Muscle layer of colon (tissue), 2 donors: ENCODE data around the gene MAPK10.
"Not testable (repeated sequence)": the region's sequence is repeated elsewhere in the genome, so short reads cannot be mapped to it uniquely, and the experiment has no call there.

Experiments used
- H3K27ac ChIP-seq: one replicate; pipeline ENCODE4 v1.7.0; 2013; ENCODE audit warnings: low read depth, mild to moderate bottlenecking, low read length, moderate library complexity
- H3K27me3 ChIP-seq, 2 donors: one replicate each; pipeline ENCODE4 v1.7.0; 2013; ENCODE audit warnings: low read length in 2 of 2, mild to moderate bottlenecking in 2 of 2; ENCODE audit not compliant: insufficient read depth in 2 of 2, control insufficient read depth in 1 of 2
- H3K36me3 ChIP-seq: one replicate; pipeline ENCODE4 v1.7.0; 2013; ENCODE audit warnings: mild to moderate bottlenecking, low read length; ENCODE audit not compliant: insufficient read depth
- H3K4me1 ChIP-seq: one replicate; pipeline ENCODE4 v1.7.0; 2013; ENCODE audit warnings: mild to moderate bottlenecking, low read length; ENCODE audit not compliant: insufficient read depth
- H3K4me3 ChIP-seq, 2 donors: one replicate each; pipeline ENCODE4 v1.7.0; 2013; ENCODE audit warnings: low read length in 2 of 2, low read depth in 1 of 2, mild to moderate bottlenecking in 1 of 2, moderate library complexity in 1 of 2
- H3K9ac ChIP-seq: one replicate; pipeline ENCODE4 v1.7.0; 2013; ENCODE audit warnings: low read length
- H3K9me3 ChIP-seq: one replicate; pipeline ENCODE4 v1.7.0; 2013; ENCODE audit warnings: mild to moderate bottlenecking, low read length
- donor health status: abdominal sarcoma.
- donor health status: Adenocarcinoma of cecum.

Gene MAPK10

DNA sequence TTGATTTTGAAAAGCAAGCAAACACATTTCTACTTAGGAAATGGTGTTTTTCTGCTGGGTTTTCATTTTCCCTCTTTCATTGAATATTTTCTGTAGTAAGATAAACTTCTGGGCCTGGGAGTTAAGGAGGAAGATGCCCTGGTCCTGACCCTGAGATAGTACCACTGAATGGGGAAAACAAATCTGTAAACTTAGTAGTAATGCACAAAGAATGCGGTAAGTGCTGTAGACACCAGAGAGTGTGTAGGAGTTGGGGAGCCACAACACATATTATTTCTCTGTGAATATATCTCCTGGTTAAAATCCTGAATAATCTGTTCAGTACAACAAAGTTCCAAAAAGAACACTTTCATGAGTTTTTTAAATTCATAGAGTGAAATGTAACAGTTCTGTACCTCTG lies 178.3 kb downstream of the MAPK10 start:
- Histone ChIP-seq H3K27ac (no peak overlapping the region), H3K4me3 (no peak overlapping the region), H3K9ac (no peak overlapping the region), H3K36me3 (no peaks in the 10 kb centered on the region), H3K4me1 (no peaks in the 10 kb centered on the region), H3K9me3 (no peaks in the 10 kb centered on the region), H3K27me3 (no peaks in the 10 kb centered on the region)

- Histone ChIP-seq H3K9ac (no peak overlapping the region), H3K27ac (no peak overlapping the region), H3K9me3 (no peaks in the 10 kb centered on the region), H3K27me3 (no peaks in the 10 kb centered on the region), H3K4me1 (no peaks in the 10 kb centered on the region), H3K36me3 (no peaks in the 10 kb centered on the region), H3K4me3 (no peak overlapping the region)
These were observed 181.6 kb downstream of the MAPK10 start for GRCh38 chr4:86178211-86178610.

GRCh38 chr4:86174506-86174905 lies 185.3 kb downstream of the MAPK10 start:
- no peak overlapping the region for H3K4me3 ChIP-seq
- H3K9ac ChIP-seq = no peak overlapping the region
- no peaks in the 10 kb centered on the region for H3K36me3 ChIP-seq
- H3K9me3 ChIP-seq = no peaks in the 10 kb centered on the region
- no peaks in the 10 kb centered on the region for H3K27me3 ChIP-seq
- no peaks in the 10 kb centered on the region for H3K4me1 ChIP-seq
- H3K27ac ChIP-seq = no peak overlapping the region

DNA sequence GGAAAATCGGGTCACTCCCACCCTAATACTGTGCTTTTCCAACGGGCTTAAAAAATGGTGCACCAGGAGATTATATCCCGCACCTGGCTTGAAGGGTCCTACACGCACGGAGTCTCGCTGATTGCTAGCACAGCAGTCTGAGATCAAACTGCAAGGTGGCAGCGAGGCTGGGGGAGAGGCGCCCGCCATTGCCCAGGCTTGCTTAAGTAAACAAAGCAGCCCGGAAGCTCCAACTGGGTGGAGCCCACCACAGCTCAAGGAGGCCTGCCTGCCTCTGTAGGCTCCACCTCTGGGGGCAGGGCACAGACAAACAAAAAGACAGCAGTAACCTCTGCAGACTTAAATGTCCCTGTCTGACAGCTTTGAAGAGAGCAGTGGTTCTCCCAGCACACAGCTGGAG lies 191.5 kb downstream of the MAPK10 start:
- not testable (repeated sequence) for H3K27me3 ChIP-seq, H3K4me1 ChIP-seq, H3K36me3 ChIP-seq, H3K9me3 ChIP-seq, H3K9ac ChIP-seq, H3K4me3 ChIP-seq, H3K27ac ChIP-seq

DNA sequence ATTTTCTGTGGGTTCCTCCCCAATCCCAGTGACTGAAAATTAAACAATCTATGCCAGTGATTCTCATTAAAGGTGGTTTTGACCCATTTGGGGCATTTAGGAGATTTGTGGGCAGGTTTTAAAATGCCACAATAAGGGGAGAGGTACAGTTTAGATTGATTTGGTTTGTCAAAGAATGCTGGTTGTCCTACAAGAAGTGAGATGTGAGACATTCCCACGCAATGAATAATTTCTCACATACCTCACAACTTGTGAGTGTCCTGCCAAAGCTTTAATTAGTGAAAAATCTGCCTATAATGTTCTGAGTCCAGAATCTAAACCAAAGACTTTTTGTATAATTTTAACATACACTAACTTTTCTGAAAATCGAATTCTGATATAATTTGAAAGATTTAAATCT lies 199.4 kb downstream of the MAPK10 start:
- H3K9me3 ChIP-seq = no peaks in the 10 kb centered on the region
- no peak overlapping the region for H3K9ac ChIP-seq
- no peaks in the 10 kb centered on the region for H3K4me1 ChIP-seq
- H3K27me3 ChIP-seq = no peaks in the 10 kb centered on the region
- no peak overlapping the region for H3K4me3 ChIP-seq
- H3K36me3 ChIP-seq = no peaks in the 10 kb centered on the region
- H3K27ac ChIP-seq = no peak overlapping the region

GRCh38 chr4:86159216-86159615 lies 200.6 kb downstream of the MAPK10 start:
- Histone ChIP-seq H3K9me3 (no peaks in the 10 kb centered on the region), H3K4me3 (no peak overlapping the region), H3K36me3 (no peaks in the 10 kb centered on the region), H3K9ac (no peak overlapping the region), H3K27ac (no peak overlapping the region), H3K27me3 (no peaks in the 10 kb centered on the region), H3K4me1 (no peaks in the 10 kb centered on the region)

GRCh38 chr4:86156531-86156930 lies 203.3 kb downstream of the MAPK10 start:
- Histone ChIP-seq H3K4me1 (no peaks in the 10 kb centered on the region), H3K27ac (no peak overlapping the region), H3K4me3 (no peak overlapping the region), H3K9ac (no peak overlapping the region), H3K9me3 (no peaks in the 10 kb centered on the region), H3K27me3 (no peaks in the 10 kb centered on the region), H3K36me3 (no peaks in the 10 kb centered on the region)

DNA sequence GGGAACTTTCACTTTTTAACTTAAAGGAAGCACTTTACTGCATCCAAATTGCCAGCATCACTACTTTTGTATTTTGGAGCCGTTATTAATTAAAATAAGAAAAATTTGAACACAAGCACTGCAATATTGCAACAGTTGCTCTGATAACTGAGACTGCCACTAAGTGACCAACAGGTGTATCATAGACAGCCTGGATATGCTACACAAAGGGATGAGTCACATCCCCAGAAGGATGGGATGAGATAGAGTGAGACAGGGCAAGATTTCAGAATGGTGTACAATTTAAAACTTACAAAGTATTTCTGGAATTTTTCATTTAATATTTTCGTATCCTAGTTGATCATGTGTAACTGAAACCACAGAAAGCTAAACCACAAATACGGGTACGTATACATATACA lies 204.1 kb downstream of the MAPK10 start:
- Histone ChIP-seq H3K9ac (no peak overlapping the region), H3K4me3 (no peak overlapping the region), H3K9me3 (no peaks in the 10 kb centered on the region), H3K36me3 (no peaks in the 10 kb centered on the region), H3K27me3 (no peaks in the 10 kb centered on the region), H3K4me1 (no peaks in the 10 kb centered on the region), H3K27ac (no peak overlapping the region)

- Histone ChIP-seq H3K36me3 (no peaks in the 10 kb centered on the region), H3K9ac (no peak overlapping the region), H3K4me3 (no peak overlapping the region), H3K9me3 (no peaks in the 10 kb centered on the region), H3K4me1 (no peaks in the 10 kb centered on the region), H3K27me3 (no peaks in the 10 kb centered on the region), H3K27ac (no peak overlapping the region)
These were observed 207.4 kb downstream of the MAPK10 start for GRCh38 chr4:86152454-86152853.

GRCh38 chr4:86151196-86151595 lies 208.7 kb downstream of the MAPK10 start:
- no peaks in the 10 kb centered on the region for H3K4me1 ChIP-seq
- no peaks in the 10 kb centered on the region for H3K27me3 ChIP-seq
- H3K27ac ChIP-seq = no peak overlapping the region
- no peak overlapping the region for H3K9ac ChIP-seq
- H3K4me3 ChIP-seq = no peak overlapping the region
- no peaks in the 10 kb centered on the region for H3K9me3 ChIP-seq
- no peaks in the 10 kb centered on the region for H3K36me3 ChIP-seq

GRCh38 chr4:86141161-86141560 lies 218.7 kb downstream of the MAPK10 start:
- no peaks in the 10 kb centered on the region for H3K9me3 ChIP-seq
- no peak overlapping the region for H3K4me3 ChIP-seq
- H3K27me3 ChIP-seq = no peaks in the 10 kb centered on the region
- no peaks in the 10 kb centered on the region for H3K36me3 ChIP-seq
- no peak overlapping the region for H3K27ac ChIP-seq
- no peak overlapping the region for H3K9ac ChIP-seq
- H3K4me1 ChIP-seq = no peaks in the 10 kb centered on the region

DNA sequence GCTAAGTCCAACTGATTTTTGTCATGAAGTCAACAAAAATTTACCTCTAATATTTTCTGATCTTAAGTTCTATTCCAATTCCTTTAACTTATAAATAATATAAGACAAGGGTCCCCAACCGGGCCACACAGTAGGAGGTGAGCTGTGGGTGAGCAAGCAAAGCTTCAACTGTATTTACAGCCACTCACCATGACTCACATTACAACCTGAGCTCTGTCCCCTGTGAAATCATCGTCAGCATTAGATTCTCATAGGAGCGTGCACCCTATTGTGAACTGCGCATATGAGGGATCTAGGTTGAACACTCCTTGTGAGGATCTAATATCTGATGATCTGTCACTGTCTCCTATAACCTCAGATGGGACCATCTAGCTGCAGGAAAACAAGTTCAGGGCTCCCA lies 227.4 kb downstream of the MAPK10 start:
- Histone ChIP-seq H3K9ac (no peak overlapping the region), H3K9me3 (no peaks in the 10 kb centered on the region), H3K27me3 (no peaks in the 10 kb centered on the region), H3K36me3 (no peaks in the 10 kb centered on the region), H3K4me1 (no peaks in the 10 kb centered on the region), H3K4me3 (no peak overlapping the region), H3K27ac (no peak overlapping the region)
